Panc1 (cell line): Measurements from ENCODE around the gene HSPA1L. TPM values are rescaled to one million over a fixed set of nuclear protein-coding genes. Genes with fewer than 3 reads are reported as not detected.

Experiments
- ATAC-seq: fragments of 200-7000 bp; cut with Tn5 transposase; 2 replicates; pipeline ENCODE4 v1.9.1; 2020; ENCODE audit warnings: mild to moderate bottlenecking, moderate library complexity
- BruUV-seq: library from RNA; stranded (reverse); fragments of 400-500 nt; replicated peaks from 2 replicates; lab custom pipeline; 2021; lab: Mats Ljungman, UMichigan
- CTCF ChIA-PET: fragments of 300-600 bp; sonication (Branson Sonifier 250); formaldehyde crosslinking; loops from one replicate; lab custom pipeline; 2022; ENCODE audit warnings: antibody characterized with exemption; lab: Charles Lee
- POLR2A ChIA-PET: fragments of 300-600 bp; sonication (Branson Sonifier 250); formaldehyde crosslinking; loops from one replicate; lab custom pipeline; 2022; ENCODE audit warnings: antibody characterized with exemption; lab: Charles Lee
- DNase-seq: peaks from one replicate; pipeline ENCODE4 v3.0.0-alpha.2; 2010; ENCODE audit warnings: low read depth, low spot score
- H3K27ac ChIP-seq: 2 replicates; pipeline ENCODE4 v1.5.1; 2011; ENCODE audit warnings: mild to moderate bottlenecking, low read length, inconsistent platforms
- H3K27me3 ChIP-seq: fragments of 200-500 bp; sonication (Bioruptor generic); 2 replicates; pipeline ENCODE4 v1.6.0; 2014; ENCODE audit warnings: low read length, inconsistent platforms; ENCODE audit not compliant: control insufficient read depth, insufficient read depth
- H3K36me3 ChIP-seq: fragments of 200-500 bp; sonication (Bioruptor generic); 2 replicates; pipeline ENCODE4 v1.5.1; 2014; ENCODE audit warnings: inconsistent platforms, mild to moderate bottlenecking, low read length, moderate library complexity; ENCODE audit not compliant: control insufficient read depth, insufficient read depth
- H3K4me1 ChIP-seq: 2 replicates; pipeline ENCODE4 v1.5.1; 2011; ENCODE audit warnings: inconsistent platforms, mild to moderate bottlenecking, low read length, moderate library complexity; ENCODE audit not compliant: control insufficient read depth, insufficient read depth
- H3K4me3 ChIP-seq, 2 experiments: 2 replicates each; pipeline ENCODE4 v1.5.1; 2011 to 2012; ENCODE audit warnings: low read depth in 2 of 2, low read length in 2 of 2, mild to moderate bottlenecking in 2 of 2, inconsistent platforms in 1 of 2, moderate library complexity in 1 of 2
- H3K9me3 ChIP-seq: fragments of 200-500 bp; sonication (Bioruptor generic); 2 replicates; pipeline ENCODE4 v1.5.1; 2014; ENCODE audit warnings: low read depth, mild to moderate bottlenecking, inconsistent platforms, low read length, moderate library complexity; ENCODE audit not compliant: control insufficient read depth, insufficient read depth
- POLR2AphosphoS5 ChIP-seq: IDR thresholded peaks from 2 replicates; pipeline ENCODE4 v1.6.1; 2012; ENCODE audit warnings: mild to moderate bottlenecking, low read depth, low read length, moderate library complexity
- SIN3A ChIP-seq: IDR thresholded peaks from 2 replicates; pipeline ENCODE4 v1.6.1; 2012; ENCODE audit warnings: low read depth, mild to moderate bottlenecking, low read length, moderate library complexity, borderline replicate concordance; ENCODE audit not compliant: insufficient read depth
- TCF7L2 ChIP-seq: IDR thresholded peaks from 2 replicates; pipeline ENCODE4 v1.6.1; 2011; ENCODE audit warnings: mild to moderate bottlenecking, low read depth, low read length, inconsistent platforms
- in situ Hi-C: cut with HindIII; loops from 2 replicates; pipeline ENCODE4 v1.10.0; 2016; ENCODE audit warnings: low sequenced_read_pairs, low pct_unique_long_range_greater_than_20kb
- intact Hi-C: fragments of 100-400 bp; cut with micrococcal nuclease; formaldehyde crosslinking; loops from one replicate; pipeline ENCODE4 v1.10.0; 2022; ENCODE audit not compliant: unreplicated experiment
- total RNA-seq: library from RNA; stranded (reverse); gene quantifications from one replicate; pipeline ENCODE4 v1.2.1, GENCODE V29; 2021; ENCODE audit not compliant: unreplicated experiment
- TF ChIP-seq, protein P1 (sequence below): fragments of 450-650 bp; IDR thresholded peaks from 2 replicates; pipeline ENCODE4 v1.5.1; 2017; ENCODE audit warnings: mild to moderate bottlenecking
- TF ChIP-seq, protein P2 (sequence below), 2 experiments: IDR thresholded peaks; 2 replicates each; pipeline ENCODE4 v1.6.1; 2011 to 2012; ENCODE audit warnings: low read depth in 2 of 2, control low read depth in 1 of 2, low read length in 1 of 2, mild to moderate bottlenecking in 1 of 2, moderate library complexity in 1 of 2; ENCODE audit not compliant: insufficient read depth in 1 of 2

Gene HSPA1L
- total RNA-seq, 1 experiment from 2014 or later = 2.8 TPM

DNA sequence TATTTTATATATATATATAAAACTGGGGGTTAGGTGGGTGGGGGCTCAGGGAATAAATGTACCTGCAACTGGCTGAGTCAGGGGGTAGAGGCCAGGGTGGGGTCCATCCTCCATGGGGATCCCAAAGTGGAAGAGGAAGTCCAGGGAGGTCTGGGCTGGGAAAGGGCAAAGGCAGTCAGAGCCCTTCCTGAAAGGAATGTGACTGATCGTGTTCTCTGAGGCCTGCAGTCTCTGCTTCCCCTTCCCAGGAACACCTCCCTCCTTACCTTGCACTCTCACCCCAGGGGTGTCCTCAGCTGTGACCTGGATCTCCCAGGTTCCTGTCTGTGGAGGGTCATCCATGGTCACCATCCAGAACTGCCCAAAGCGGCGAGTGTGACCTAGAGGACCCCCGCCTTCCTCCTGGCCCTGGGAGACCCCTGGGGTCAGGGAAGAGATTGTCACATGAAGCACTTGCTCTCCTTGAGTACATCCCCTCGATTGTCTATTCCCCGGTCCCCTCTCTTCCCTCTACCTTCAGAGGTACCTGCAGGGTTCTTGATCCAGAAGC lies 47.9 kb downstream of the HSPA1L start:
- intact Hi-C loops = no loop called here
- ChIA-PET CTCF (no interaction called here), POLR2A (no interaction called here)
- H3K9me3 ChIP-seq = no peaks in the 10 kb centered on the region
- ATAC-seq (no peak), DNase-seq (no peak)
- no TSS peak for BruUV-seq
- no peaks in the 10 kb centered on the region for H3K27me3 ChIP-seq
- no peaks in the 10 kb centered on the region for H3K4me1 ChIP-seq
- no peak for TF ChIP-seq TCF7L2
- no peak for TF ChIP-seq POLR2AphosphoS5
- TF ChIP-seq, protein P1, sequence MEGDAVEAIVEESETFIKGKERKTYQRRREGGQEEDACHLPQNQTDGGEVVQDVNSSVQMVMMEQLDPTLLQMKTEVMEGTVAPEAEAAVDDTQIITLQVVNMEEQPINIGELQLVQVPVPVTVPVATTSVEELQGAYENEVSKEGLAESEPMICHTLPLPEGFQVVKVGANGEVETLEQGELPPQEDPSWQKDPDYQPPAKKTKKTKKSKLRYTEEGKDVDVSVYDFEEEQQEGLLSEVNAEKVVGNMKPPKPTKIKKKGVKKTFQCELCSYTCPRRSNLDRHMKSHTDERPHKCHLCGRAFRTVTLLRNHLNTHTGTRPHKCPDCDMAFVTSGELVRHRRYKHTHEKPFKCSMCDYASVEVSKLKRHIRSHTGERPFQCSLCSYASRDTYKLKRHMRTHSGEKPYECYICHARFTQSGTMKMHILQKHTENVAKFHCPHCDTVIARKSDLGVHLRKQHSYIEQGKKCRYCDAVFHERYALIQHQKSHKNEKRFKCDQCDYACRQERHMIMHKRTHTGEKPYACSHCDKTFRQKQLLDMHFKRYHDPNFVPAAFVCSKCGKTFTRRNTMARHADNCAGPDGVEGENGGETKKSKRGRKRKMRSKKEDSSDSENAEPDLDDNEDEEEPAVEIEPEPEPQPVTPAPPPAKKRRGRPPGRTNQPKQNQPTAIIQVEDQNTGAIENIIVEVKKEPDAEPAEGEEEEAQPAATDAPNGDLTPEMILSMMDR = no peak
- TF ChIP-seq SIN3A = no peak
- TF ChIP-seq, protein P2, sequence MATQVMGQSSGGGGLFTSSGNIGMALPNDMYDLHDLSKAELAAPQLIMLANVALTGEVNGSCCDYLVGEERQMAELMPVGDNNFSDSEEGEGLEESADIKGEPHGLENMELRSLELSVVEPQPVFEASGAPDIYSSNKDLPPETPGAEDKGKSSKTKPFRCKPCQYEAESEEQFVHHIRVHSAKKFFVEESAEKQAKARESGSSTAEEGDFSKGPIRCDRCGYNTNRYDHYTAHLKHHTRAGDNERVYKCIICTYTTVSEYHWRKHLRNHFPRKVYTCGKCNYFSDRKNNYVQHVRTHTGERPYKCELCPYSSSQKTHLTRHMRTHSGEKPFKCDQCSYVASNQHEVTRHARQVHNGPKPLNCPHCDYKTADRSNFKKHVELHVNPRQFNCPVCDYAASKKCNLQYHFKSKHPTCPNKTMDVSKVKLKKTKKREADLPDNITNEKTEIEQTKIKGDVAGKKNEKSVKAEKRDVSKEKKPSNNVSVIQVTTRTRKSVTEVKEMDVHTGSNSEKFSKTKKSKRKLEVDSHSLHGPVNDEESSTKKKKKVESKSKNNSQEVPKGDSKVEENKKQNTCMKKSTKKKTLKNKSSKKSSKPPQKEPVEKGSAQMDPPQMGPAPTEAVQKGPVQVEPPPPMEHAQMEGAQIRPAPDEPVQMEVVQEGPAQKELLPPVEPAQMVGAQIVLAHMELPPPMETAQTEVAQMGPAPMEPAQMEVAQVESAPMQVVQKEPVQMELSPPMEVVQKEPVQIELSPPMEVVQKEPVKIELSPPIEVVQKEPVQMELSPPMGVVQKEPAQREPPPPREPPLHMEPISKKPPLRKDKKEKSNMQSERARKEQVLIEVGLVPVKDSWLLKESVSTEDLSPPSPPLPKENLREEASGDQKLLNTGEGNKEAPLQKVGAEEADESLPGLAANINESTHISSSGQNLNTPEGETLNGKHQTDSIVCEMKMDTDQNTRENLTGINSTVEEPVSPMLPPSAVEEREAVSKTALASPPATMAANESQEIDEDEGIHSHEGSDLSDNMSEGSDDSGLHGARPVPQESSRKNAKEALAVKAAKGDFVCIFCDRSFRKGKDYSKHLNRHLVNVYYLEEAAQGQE (IDR thresholded peaks at IDR 0.05; ENCODE audit: insufficient read depth in 1 of 2, low read depth in 2 of 2, low read length in 1 of 2) = no peak
- in situ Hi-C loops = no loop called here
- no peak overlapping the region for H3K4me3 ChIP-seq
- no peaks in the 10 kb centered on the region for H3K36me3 ChIP-seq
- no peak overlapping the region for H3K27ac ChIP-seq

DNA sequence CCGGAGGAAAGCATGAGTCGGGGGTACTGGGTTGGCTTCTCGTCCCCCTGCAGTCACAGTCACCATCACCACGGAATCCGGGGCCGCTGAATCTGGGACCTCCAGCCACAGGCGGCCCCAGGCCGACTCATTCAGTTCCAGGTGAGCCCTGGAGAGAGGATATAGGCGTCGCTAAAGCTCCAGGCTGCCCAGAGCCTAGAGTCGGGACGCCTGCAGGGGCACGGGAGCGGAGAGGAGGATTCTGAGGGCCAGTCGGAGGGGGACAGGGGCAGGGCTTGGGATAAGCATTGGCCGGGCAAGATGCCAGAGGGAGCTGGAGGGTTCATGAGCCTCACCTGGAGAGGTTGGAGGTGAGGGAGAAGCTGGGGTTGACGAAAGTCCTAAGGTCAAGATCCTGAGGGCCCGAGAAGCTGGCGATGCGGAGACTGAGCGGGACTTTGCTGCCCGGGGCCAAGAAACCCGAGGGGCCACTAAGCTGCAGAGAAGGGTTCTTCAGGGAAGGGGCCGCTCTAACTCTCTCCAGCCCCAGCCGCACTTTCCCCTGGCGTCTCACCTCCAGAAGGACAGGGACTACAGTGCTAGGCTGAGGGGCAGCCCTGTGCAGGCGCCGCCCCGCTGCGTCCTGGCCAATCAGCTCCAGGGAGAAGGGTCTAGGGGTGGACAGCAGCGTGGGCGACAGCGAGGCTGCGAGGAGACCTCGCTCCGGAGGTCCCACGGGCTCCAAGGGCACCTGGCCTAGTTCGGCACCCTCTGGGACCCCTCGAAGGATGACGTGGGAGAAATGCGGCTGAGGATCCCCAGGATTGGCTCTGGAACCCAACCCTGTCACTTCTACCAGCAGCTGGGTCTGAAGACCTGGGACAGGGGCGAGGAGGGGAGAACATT lies 48.9 kb downstream of the HSPA1L start:
- TF ChIP-seq, protein P2 (IDR thresholded peaks at IDR 0.05; ENCODE audit: insufficient read depth in 1 of 2, low read depth in 2 of 2, low read length in 1 of 2) = no peak
- TF ChIP-seq, protein P1 = no peak
- TF ChIP-seq TCF7L2 (no peak), POLR2AphosphoS5 (no peak), SIN3A (no peak)
- no peaks in the 10 kb centered on the region for H3K9me3 ChIP-seq
- CTCF ChIA-PET = no interaction called here
- no peak for ATAC-seq
- no peaks in the 10 kb centered on the region for H3K36me3 ChIP-seq
- POLR2A ChIA-PET = no interaction called here
- H3K27me3 ChIP-seq = no peaks in the 10 kb centered on the region
- H3K4me3 ChIP-seq = no peak overlapping the region
- intact Hi-C loops (no loop called here), in situ Hi-C loops (no loop called here)
- H3K27ac ChIP-seq = no peak overlapping the region
- no TSS peak for BruUV-seq
- H3K4me1 ChIP-seq = no peaks in the 10 kb centered on the region
- no peak for DNase-seq
